ENCODE data around the gene GALK2. TPM values are rescaled to one million over a fixed set of nuclear protein-coding genes. Genes with fewer than 3 reads are reported as not detected.
A peak's percentile ranks its signal among the peaks of the same experiment; 100 is the strongest.

The GALK2 gene
- total and polyA plus RNA-seq, 2 experiments from 2014 or later: 11.5 to 23.0 TPM

GRCh38 chr15:49236869-49237268 is 66.8 kb downstream of the GALK2 start (continued):
- TF ChIP-seq ETS1 (IDR thresholded peaks at IDR 0.05) (no peak), EZH2 (IDR thresholded peaks at IDR 0.05; ENCODE audit: low read depth, unreplicated experiment) (no peak), JUNB (IDR thresholded peaks at IDR 0.05; ENCODE audit: unreplicated experiment) (no peak), STAT1 (IDR thresholded peaks at IDR 0.05; ENCODE audit: unreplicated experiment) (no peak), POLR2AphosphoS5 (IDR thresholded peaks at IDR 0.05; ENCODE audit: low read depth) (no peak), ZNF462 (CRISPR knock-in tag; IDR thresholded peaks at IDR 0.05) (no peak)

- Mint-ChIP-seq H3K9me3 (peaks cover 9% of the 10 kb centered on the region), H3K27ac (peak overlapping the region; percentile 41; the same call in 1 of the 2 replicates), H3K4me1 (peaks cover 19% of the 10 kb centered on the region), H3K36me3 (ENCODE audit: low read depth) (peaks cover 20% of the 10 kb centered on the region), H3K4me3 (no peak overlapping the region), H3K27me3 (ENCODE audit: insufficient read depth, low read depth, poor library complexity) (peaks cover 1% of the 10 kb centered on the region)
- Histone ChIP-seq H3K4me2 (no peak overlapping the region), H3K79me2 (replicated peaks; ENCODE audit: insufficient read depth) (no peaks in the 10 kb centered on the region), H3F3A (replicated peaks; ENCODE audit: low read depth) (no peaks in the 10 kb centered on the region), H3K36me3 (ENCODE audit: insufficient read depth) (no peaks in the 10 kb centered on the region), H3K9me2 (ENCODE audit: insufficient read depth) (no peaks in the 10 kb centered on the region), H3K27me3 (ENCODE audit: insufficient read depth) (no peaks in the 10 kb centered on the region), H3K4me1 (ENCODE audit: insufficient read depth) (peaks cover 16% of the 10 kb centered on the region), H4K20me1 (replicated peaks; ENCODE audit: insufficient read depth) (no peaks in the 10 kb centered on the region), H3K27ac (ENCODE audit: low read depth) (no peak overlapping the region), H2AFZ (no peak overlapping the region), H3K4me3 (no peak overlapping the region)
- DNase-seq (ENCODE audit: low spot score) (no peak), ATAC-seq (no peak)
- TF ChIP-seq JUNB (IDR thresholded peaks at IDR 0.05; ENCODE audit: unreplicated experiment) (no peak), STAT1 (IDR thresholded peaks at IDR 0.05; ENCODE audit: unreplicated experiment) (no peak), ZNF114 (CRISPR knock-in tag; IDR thresholded peaks at IDR 0.05) (no peak), NANOG (IDR thresholded peaks at IDR 0.05; ENCODE audit: borderline replicate concordance) (no peak), EZH2 (IDR thresholded peaks at IDR 0.05; ENCODE audit: low read depth, unreplicated experiment) (no peak), CREB1 (CRISPR knock-in tag; IDR thresholded peaks at IDR 0.05; ENCODE audit: low read depth) (no peak), REST (IDR thresholded peaks at IDR 0.05; ENCODE audit: unreplicated experiment) (no peak)
These were observed 68.3 kb downstream of the GALK2 start for GRCh38 chr15:49238342-49238741.
